ENCODE measurements around the gene TRAF4.

GRCh38 chr17:28724500-28725165 lies 19.2 kb upstream of the TRAF4 start:
- TF ChIP-seq ZNF274 (IDR thresholded peaks at IDR 0.05; ENCODE audit: insufficient read depth, insufficient read length) (no peak), NFIC (IDR thresholded peaks at IDR 0.05; ENCODE audit: low read depth, low read length) (no peak), EGR1 (IDR thresholded peaks at IDR 0.05; ENCODE audit: borderline replicate concordance in 1 of 2, low read depth in 2 of 2, low read length in 2 of 2) (no peak), RBBP5 (conservative IDR thresholded peaks at IDR 0.05) (no peak), POLR2AphosphoS5 (IDR thresholded peaks at IDR 0.05; ENCODE audit: low read length) (no peak), SP1 (IDR thresholded peaks at IDR 0.05; ENCODE audit: low read depth, low read length) (no peak), LARP7 (IDR thresholded peaks at IDR 0.05) (no peak), RAD21 (IDR thresholded peaks at IDR 0.05; ENCODE audit: insufficient read depth, low read depth, low read length) (no peak), CTCF (IDR thresholded peaks at IDR 0.05 in 2 of 3, conservative IDR thresholded peaks at IDR 0.05 in 1 of 3; ENCODE audit: control insufficient read depth in 2 of 3, extremely low read depth in 1 of 3, insufficient read depth in 1 of 3, low read depth in 3 of 3, low read length in 3 of 3) (no peak)
